Measurements from ENCODE around the gene FZD7. TPM values are rescaled to one million over a fixed set of nuclear protein-coding genes. Genes with fewer than 3 reads are reported as not detected.

Gene FZD7
- total RNA-seq, 1 experiment from 2014 or later: 302 TPM

DNA sequence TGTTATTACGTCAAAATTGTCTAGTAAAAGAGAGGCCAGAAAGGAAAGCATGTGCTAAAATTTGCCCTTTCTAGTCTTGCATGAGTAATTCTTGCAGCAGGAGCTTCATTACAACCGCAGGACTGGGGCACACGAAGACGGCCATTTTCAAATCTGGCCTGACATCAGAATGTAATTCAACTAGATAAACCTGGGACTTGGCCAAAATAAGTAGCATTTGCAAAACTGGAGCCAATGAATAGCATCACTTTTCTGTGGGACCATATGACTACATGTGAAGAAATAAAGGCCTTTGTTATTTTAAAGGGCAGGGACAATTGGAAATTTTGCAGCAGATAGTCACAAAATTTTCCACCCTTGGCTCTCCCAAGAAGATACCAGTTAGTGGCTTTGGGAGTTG is 3.0 kb upstream of the FZD7 start:
- Histone ChIP-seq H3K79me2 (ENCODE audit: insufficient read depth, low read length) (peaks cover 19% of the 10 kb centered on the region; the same call in 1 of the 2 replicates), H4K8ac (replicated peaks; ENCODE audit: insufficient read length, low read depth, low read length) (no peak overlapping the region), H3K79me1 (ENCODE audit: insufficient read depth, low read depth, low read length, poor library complexity, severe bottlenecking) (no peaks in the 10 kb centered on the region), H2BK120ac (ENCODE audit: low read depth, low read length, poor library complexity, severe bottlenecking) (no peak overlapping the region), H3K14ac (ENCODE audit: insufficient read depth, low read length) (no peak overlapping the region), H4K5ac (ENCODE audit: insufficient read length, low read depth, low read length) (no peak overlapping the region), H3K27me3 (ENCODE audit: insufficient read depth, low read length) (peaks cover 2% of the 10 kb centered on the region; the same call in 1 of the 2 replicates), H3K23ac (ENCODE audit: insufficient read length, low read depth, low read length) (no peak overlapping the region), H3K4me1 (ENCODE audit: insufficient read depth, low read length) (peaks cover 13% of the 10 kb centered on the region; the same call in 1 of the 2 replicates), H2AFZ (ENCODE audit: low read length) (no peak overlapping the region), H3K23me2 (ENCODE audit: insufficient read length, low read depth, low read length, poor library complexity, severe bottlenecking) (peaks cover 8% of the 10 kb centered on the region), H3K9ac (ENCODE audit: extremely low read depth, insufficient read length, low read length) (no peak overlapping the region), H2BK5ac (ENCODE audit: insufficient read length, low read length) (no peak overlapping the region), H3K4ac (ENCODE audit: low read depth, low read length) (no peak overlapping the region), H3K56ac (ENCODE audit: insufficient read length, low read depth, low read length) (no peak overlapping the region), H3K9me3 (ENCODE audit: control insufficient read depth, low read depth, low read length) (no peaks in the 10 kb centered on the region), H4K20me1 (ENCODE audit: control insufficient read depth, insufficient read depth, insufficient read length) (no peaks in the 10 kb centered on the region), H3K4me2 (ENCODE audit: insufficient read depth, insufficient read length, low read length) (no peak overlapping the region), H2AK5ac (ENCODE audit: insufficient read length, low read length) (no peak overlapping the region), H4K91ac (ENCODE audit: insufficient read length, low read depth, low read length) (no peak overlapping the region), H3K18ac (ENCODE audit: insufficient read length, low read depth, low read length) (no peak overlapping the region), H2BK15ac (ENCODE audit: low read depth, low read length) (no peak overlapping the region), H2BK12ac (ENCODE audit: insufficient read length, low read depth, low read length) (no peak overlapping the region), H3K27ac (ENCODE audit: insufficient read length, low read depth, low read length) (peak overlapping the region; percentile 89), H2BK20ac (ENCODE audit: low read depth, low read length, poor library complexity, severe bottlenecking) (no peak overlapping the region), H3T11ph (ENCODE audit: low read length) (no peak overlapping the region)
- no CpG with 5 or more reads among the region's 4 CpGs for WGBS (ENCODE audit: extremely low coverage, insufficient read length, low lambda C conversion rate)
- peaks cover 3% of the 10 kb centered on the region; the same call in 1 of the 2 replicates for H3K27me3 Mint-ChIP-seq (ENCODE audit: low read depth)
- peak overlapping the region in 2 of 3 experiments; percentile 61 to 100; a peak in 5 of 7 replicates for H3K27ac Mint-ChIP-seq
- H3K4me3 Mint-ChIP-seq: peak overlapping the region; percentile 4 to 36; a peak in 1 of 5 replicates
- DNase-seq: no peak
- peaks cover 0 to 4% of the 10 kb centered on the region in 2 experiments; a peak in 2 of 5 replicates for H3K9me3 Mint-ChIP-seq
- TF ChIP-seq, protein P1, sequence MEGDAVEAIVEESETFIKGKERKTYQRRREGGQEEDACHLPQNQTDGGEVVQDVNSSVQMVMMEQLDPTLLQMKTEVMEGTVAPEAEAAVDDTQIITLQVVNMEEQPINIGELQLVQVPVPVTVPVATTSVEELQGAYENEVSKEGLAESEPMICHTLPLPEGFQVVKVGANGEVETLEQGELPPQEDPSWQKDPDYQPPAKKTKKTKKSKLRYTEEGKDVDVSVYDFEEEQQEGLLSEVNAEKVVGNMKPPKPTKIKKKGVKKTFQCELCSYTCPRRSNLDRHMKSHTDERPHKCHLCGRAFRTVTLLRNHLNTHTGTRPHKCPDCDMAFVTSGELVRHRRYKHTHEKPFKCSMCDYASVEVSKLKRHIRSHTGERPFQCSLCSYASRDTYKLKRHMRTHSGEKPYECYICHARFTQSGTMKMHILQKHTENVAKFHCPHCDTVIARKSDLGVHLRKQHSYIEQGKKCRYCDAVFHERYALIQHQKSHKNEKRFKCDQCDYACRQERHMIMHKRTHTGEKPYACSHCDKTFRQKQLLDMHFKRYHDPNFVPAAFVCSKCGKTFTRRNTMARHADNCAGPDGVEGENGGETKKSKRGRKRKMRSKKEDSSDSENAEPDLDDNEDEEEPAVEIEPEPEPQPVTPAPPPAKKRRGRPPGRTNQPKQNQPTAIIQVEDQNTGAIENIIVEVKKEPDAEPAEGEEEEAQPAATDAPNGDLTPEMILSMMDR (conservative IDR thresholded peaks at IDR 0.05): no peak
- peaks cover 0 to 6% (median 5%) of the 10 kb centered on the region in 3 experiments; a peak in 5 of 7 replicates for H3K36me3 Mint-ChIP-seq (ENCODE audit: insufficient read depth in 1 of 3, low read depth in 3 of 3)
- H3K4me1 Mint-ChIP-seq: peaks cover 38 to 53% of the 10 kb centered on the region in 2 experiments

All from H9 (cell line).